GM18505 (cell line): Measurements from ENCODE around the gene CCT8.

ENCODE experiments used
- ATAC-seq: cut with Tn5 transposase; IDR thresholded peaks from one replicate; pipeline ENCODE4 v1.9.1; 2021; ENCODE audit not compliant: unreplicated experiment
- POLR2A ChIP-seq: IDR thresholded peaks from 4 replicates; pipeline ENCODE4 v1.6.1; 2011; ENCODE audit warnings: borderline replicate concordance; ENCODE audit not compliant: insufficient read depth, insufficient read length; ENCODE audit errors: extremely low read depth

The CCT8 gene, protein sequence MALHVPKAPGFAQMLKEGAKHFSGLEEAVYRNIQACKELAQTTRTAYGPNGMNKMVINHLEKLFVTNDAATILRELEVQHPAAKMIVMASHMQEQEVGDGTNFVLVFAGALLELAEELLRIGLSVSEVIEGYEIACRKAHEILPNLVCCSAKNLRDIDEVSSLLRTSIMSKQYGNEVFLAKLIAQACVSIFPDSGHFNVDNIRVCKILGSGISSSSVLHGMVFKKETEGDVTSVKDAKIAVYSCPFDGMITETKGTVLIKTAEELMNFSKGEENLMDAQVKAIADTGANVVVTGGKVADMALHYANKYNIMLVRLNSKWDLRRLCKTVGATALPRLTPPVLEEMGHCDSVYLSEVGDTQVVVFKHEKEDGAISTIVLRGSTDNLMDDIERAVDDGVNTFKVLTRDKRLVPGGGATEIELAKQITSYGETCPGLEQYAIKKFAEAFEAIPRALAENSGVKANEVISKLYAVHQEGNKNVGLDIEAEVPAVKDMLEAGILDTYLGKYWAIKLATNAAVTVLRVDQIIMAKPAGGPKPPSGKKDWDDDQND

DNA sequence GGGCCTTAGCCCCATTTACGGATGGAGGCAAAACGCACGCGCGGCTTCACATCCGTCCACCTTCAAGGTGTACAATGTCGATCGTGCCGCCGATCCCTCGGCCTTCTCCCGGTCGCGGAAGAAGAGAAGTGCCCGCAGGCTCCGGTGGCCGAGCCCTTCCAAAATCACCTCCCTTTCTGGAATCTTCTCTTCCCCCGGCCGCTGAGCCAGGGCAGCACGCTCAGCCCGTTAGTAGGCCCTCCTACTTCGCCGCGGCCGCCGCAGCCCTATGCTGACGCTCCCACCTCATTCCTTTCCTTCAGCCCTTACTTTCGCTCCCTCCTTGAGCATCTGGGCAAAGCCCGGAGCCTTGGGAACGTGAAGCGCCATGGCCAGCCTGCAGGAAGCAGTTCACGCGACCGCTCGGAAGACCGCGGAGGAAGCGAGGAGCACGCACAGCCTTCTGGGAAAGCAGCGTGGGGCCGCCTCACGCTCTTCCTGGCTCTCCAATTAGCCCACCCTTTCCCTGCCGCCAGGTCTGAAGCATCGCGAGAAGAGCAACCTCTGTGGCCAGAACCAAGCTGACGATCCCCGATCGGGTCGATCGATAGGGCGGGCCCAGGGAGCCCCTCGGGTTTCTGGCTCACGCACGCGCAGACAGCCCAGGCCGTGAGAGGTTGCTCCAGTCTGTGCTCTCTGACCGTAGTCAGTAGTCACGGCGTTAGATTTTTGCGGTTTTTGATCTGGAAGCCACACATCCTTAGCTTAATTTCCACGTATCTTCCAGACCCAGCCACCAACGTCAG is at the start of gene CCT8:
TSS of gene CCT8 (minus strand) at position 427 of the 785 bp plus-strand sequence. CDS start at position 369, 58 bp downstream.
- TF ChIP-seq POLR2A = peak; percentile 93
- peak; percentile 88 for ATAC-seq

DNA sequence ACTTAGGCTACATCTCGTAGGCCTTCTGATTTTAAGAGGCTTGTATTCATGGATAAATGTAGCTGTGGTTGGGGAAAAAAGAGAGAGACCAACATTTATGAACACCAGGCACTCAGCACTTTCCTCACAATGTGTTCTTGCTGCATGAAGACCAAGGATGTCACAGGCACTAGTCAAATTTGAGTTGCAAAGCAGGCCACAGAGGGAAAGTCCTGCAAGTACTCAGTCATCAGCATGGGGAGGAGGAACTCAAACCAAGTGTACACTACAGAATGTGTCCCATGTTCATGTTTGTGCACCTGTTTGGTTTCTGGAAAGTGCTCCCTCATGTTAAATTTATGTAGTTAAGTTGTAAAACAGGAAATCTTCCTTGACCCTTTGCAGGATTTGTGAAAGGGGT is 48.3 kb upstream of the CCT8 start:
- ATAC-seq = peak; percentile 66
- peak; percentile 59 for TF ChIP-seq POLR2A

DNA sequence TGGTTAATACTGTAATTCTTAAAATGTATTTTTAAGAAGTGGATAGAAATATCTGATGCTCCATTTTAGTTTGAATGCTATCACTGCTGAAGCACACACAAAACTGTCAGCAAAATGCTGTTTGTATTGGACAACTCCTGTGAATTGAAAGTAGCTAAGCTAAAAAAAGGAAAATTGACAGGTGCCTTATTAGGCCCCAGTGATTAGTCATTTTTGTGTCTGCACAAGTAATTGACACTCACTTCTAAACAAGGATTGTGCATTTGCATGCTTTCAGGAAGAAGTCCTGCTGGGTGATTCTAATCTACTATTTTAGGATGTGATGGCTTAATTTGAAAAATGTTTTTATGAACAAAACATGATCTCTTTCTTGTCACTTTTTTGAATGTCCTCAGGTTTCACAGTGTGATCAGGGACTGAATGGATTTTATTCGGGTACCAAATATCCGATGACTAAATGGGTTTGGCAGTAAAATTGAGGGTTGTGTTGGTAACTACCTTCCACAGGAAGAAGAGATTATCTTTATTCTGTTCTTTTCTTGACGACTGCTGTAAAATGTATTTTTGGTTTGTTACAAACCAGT is 44.0 kb upstream of the CCT8 start:
- TF ChIP-seq POLR2A = no peak
- no peak for ATAC-seq

DNA sequence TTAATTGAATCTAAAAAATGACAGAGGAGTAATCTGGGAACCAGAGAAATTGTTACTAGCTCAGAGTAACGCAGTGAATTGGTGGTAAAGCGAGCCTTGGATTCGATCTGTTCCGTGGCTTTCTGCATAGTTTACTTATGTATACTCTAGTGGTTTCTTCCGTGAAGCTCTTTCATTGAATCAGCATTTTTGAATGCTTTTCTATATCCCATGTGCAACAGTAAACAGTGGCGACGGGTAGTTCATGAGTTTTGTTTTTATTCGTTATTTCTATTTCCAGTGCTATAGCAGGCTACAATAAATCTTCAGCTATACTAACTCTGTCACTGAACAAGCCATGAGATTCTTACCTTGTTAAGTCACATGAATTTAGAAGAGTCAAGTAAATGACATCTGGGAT is 42.5 kb upstream of the CCT8 start:
- no peak for ATAC-seq
- TF ChIP-seq POLR2A = no peak

DNA sequence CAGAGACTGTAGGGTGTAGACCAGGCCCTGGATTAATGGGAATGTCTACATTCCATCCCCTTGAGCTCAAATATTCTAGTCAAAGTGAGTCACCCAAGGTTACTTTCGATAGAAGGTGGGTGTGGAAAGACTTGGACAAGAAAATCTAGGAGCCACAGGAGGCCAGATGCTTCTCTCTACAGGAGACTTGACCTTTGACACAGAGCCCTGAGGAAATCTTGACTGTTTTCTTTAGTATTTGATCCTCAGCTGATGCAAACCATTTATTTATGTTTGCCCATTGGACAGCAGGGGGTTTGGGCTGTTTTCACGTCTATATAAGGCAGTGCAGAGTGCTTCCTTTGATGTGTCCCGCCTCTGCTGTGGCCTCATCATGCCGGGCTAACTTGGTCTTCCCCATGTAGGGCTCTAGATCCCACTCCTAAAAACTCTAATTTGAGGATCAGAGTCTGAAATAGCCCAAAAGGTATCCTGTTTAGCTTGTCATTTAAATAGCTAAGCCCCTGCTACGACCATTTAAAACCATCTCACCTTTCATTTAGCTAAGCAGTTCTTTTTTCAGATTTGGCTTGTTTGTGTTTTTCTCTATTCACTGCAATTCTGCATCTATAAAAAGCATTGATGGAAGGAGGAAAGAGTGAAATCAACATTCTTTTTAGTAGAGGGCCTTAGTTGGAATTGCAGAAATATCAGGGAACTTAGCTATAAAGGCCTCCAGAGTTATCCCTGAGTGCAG is 41.5 kb upstream of the CCT8 start:
- no peak for TF ChIP-seq POLR2A
- ATAC-seq = no peak

DNA sequence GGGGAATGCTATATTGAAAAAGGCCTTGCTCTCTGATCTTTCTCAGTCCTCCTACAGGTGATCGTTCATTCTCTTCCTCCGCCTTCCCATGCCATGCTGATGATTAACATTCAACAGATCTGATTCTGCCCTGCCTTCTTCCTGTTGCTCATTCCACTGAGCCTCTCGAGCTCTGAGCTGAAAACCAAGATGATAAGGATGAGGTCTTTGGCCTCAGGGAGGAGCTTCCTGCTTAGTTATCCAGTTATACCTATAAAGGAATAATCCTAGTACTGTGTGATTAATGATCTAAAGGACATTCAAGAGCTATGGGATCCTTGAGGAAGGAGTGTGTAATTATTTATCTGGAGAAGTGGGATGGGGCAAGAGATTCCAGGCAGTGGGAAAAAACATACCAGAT is 31.8 kb upstream of the CCT8 start:
- no peak for TF ChIP-seq POLR2A
- ATAC-seq = no peak

DNA sequence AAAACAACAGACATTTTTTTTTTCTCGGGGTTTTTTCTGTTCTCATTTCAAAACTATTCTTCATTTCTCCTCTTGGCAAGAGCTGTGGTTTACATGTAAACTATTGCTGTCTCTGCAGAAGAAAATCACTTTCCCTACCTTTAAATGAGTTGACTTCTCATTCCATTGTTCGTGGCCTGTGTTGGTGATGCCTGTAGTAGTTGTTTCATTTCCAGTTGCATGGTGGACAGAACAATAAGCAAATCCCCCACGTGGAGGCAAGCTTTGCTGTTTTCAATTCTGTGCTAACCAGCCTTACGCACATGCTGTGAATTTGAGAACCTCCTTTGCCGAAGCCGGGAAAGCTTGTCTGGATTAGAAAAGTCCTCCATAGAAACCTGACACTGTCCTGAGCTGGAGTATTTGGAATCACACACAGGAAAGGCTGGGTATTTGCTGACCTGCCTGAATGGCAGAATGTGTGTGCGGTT is 30.8 kb upstream of the CCT8 start:
- no peak for ATAC-seq
- TF ChIP-seq POLR2A = no peak

DNA sequence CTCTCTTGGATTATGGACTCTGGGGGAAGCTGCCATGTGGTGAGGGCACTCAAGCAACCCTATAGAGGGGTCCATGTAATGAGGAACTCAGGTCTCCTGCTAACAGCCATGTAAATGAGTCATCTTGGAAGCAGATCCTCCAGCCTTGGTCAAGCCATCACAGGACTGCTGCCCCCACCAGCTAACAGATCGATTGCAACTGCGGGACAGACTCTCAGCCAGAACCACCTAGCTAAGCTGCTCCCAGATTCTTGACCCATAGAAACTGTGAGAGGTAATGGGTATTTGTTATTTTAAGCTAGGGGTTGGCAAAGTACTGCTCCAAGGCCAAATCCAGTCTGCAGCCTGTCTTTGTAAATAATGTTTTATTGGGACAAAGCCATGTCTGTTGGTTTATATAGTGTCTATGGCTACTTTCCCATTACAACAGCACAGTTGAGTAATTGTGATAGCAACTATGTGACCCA is 29.4 kb upstream of the CCT8 start:
- TF ChIP-seq POLR2A = no peak
- ATAC-seq = no peak

DNA sequence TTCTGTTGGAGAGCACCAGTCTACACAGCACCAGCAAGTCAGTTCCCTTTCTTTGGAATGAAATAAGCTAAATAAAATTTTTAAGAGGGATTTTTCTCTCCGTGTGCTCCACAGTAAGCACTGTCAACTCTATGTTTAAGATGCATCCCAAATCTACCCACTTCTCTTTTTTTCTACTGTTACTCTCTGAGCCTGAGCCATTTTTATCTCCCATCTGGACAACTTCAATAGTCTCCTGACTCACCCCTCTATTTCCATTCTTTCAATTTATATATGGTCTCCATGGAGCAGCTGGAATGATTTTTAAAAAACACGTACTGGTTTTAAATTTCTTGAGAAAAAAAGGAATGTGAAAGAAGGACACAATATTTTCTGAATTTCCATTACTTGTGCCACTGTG is 24.7 kb upstream of the CCT8 start:
- no peak for ATAC-seq
- TF ChIP-seq POLR2A = no peak

DNA sequence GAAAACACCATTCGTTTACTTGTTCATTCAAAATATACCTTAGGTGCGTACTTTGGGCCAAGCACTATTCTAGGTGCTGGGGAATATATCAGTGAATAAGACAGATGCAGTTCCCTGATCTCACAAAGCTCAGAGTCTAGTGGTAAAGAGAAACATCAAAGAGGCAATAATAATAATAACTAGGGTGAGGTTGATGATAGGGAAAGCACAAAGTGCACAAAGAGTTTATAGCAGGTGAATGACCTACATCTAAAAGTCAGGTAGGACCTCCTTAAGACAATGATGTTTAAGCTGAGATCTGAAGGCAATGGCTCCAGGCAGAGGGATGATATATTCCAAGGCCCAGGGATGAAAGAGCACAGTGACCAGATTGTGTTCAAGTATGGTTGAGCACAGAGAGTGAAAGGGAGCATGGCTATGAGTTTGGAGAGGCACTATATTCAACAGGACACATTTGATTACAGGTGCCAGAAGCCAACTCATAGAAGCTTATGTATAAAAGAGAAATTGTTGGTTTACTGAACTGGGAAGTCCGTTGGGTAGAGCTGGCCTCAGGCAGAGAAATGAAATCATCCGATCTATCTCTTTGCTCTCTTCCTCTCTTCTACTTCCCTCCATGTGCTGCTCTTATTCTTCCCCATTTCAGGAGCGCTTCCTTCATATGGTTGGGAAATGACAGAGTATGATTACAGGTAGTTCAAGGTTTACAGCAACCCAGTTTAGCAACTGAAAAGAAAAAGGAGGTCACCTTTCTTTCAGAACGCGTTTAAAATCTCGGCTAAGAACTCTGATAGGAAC is 23.0 kb upstream of the CCT8 start:
- TF ChIP-seq POLR2A = no peak
- ATAC-seq = no peak

DNA sequence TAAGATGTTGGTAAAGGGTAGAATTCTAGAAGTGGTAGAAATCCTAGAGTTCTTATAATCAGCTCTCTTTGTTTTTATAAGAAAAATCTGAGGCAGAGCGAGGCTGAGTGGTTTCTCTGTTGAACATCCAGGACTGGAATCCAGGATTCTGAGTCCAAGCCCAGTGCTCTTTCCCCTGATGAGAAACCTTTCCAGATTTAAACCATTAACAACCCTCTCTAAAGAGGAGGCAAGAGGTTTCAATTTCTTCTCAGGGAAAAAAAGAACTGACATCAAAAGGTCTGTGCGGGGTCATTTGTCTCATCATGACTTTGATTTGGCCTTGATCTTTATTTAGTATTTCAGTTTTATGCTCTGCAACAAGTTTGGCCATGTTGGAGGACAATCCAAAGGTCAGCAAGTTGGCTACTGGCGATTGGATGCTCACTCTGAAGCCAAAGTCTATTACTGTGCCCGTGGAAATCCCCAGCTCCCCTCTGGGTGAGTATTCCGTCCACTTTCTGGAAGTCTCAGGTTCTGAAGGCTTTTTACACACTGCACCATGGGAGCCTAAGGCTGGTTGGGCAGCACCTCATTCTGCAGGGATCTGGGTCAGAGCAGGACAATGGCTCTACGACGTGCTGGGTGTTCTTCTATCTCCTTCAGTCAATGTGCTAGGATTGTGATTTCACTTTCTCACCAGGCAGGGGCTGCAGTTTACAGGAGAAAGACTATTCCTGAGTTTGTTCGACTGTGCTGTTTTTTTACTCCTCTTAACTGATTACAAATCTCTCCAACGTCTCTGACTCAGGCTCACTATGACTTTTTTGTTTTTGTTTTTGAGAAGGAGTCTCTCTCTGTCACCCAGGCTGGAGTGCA is 18.9 kb upstream of the CCT8 start:
- no peak for TF ChIP-seq POLR2A
- no peak for ATAC-seq
